Heart left ventricle (tissue), 16 donors: ENCODE measurements around the gene PTPRO. TPM values are rescaled to one million over a fixed set of nuclear protein-coding genes. Genes with fewer than 3 reads are reported as not detected.

Experiments
- ATAC-seq, 4 donors: fragments of 200-7000 bp; cut with Tn5 transposase; one replicate each; pipeline ENCODE4 v1.9.1; 2020 to 2022; ENCODE audit warnings: moderate library complexity in 4 of 4, mild to moderate bottlenecking in 3 of 4, moderate number of reproducible peaks in 1 of 4
- DNase-seq, 5 donors: peaks; one replicate each; pipeline ENCODE4 v3.0.0-alpha.2; 2020
- H3K27ac ChIP-seq, 12 donors: fragments of 200-600 bp; sonication (generic) in 4 of 12; one replicate each; pipeline versions ENCODE4 v1.5.0 to v1.8.0; 2016 to 2022; ENCODE audit warnings: mild to moderate bottlenecking in 2 of 12
- H3K27me3 ChIP-seq, 9 donors: fragments of 200-600 bp; sonication (generic) in 2 of 9; one replicate each; pipeline versions ENCODE4 v1.5.1 to v1.8.0; 2016 to 2022; ENCODE audit warnings: mild to moderate bottlenecking in 3 of 9
- H3K36me3 ChIP-seq, 9 donors: fragments of 200-600 bp; sonication (generic) in 2 of 9; one replicate each; pipeline versions ENCODE4 v1.5.0 to v1.8.0; 2018 to 2022; ENCODE audit warnings: mild to moderate bottlenecking in 2 of 9
- H3K4me1 ChIP-seq, 12 donors: fragments of 200-600 bp; sonication (generic) in 4 of 12; one replicate each; pipeline versions ENCODE4 v1.5.0 to v1.8.0; 2016 to 2022; ENCODE audit warnings: mild to moderate bottlenecking in 3 of 12
- H3K4me3 ChIP-seq, 12 donors: fragments of 200-600 bp; sonication (generic) in 4 of 12; one replicate each; pipeline versions ENCODE4 v1.5.0 to v1.8.0; 2017 to 2022; ENCODE audit warnings: mild to moderate bottlenecking in 9 of 12, moderate library complexity in 4 of 12
- H3K9me3 ChIP-seq, 12 donors: fragments of 200-600 bp; sonication (generic) in 4 of 12; one replicate each; pipeline versions ENCODE4 v1.5.0 to v1.8.0; 2016 to 2022; ENCODE audit warnings: mild to moderate bottlenecking in 1 of 12
- POLR2A ChIP-seq, 2 donors: fragments of 450-650 bp; IDR thresholded peaks; one replicate each; pipeline ENCODE4 v1.6.1; 2017; ENCODE audit warnings: antibody characterized with exemption in 2 of 2, mild to moderate bottlenecking in 2 of 2, moderate library complexity in 2 of 2
- WGBS, 4 donors: extraction: QIAGEN DNeasy Blood & Tissue Kit in 2 of 4; methylation state at CpG; one replicate each; pipeline versions ENCODE4 v1.1.5 to v1.1.7; 2013 to 2018; 5-methylcytosine and 5-hydroxymethylcytosine counted together
- intact Hi-C, 10 donors: fragments of 100-400 bp; cut with DNase I; formaldehyde crosslinking; loops; one replicate each; pipeline versions ENCODE4 v1.11.1 to v1.14.2; 2022
- polyA plus RNA-seq, 2 donors: library from polyadenylated mRNA; stranded (reverse); fragments of 200-250 nt; gene quantifications; one replicate each; pipeline ENCODE4 v1.2.3, GENCODE V29; 2013
- total RNA-seq, 9 donors: library from RNA; depleted of rRNA in 2 of 9; stranded (reverse); fragments of >200 nt in 2 of 9; fragmentation: NEBNext Ultra II Directional in 3 of 9; extraction: Animal tissue kit (Norgen Biotek cat#: 25700) in 3 of 9; gene quantifications; one replicate each; pipeline versions ENCODE4 v1.1.0 to v1.2.4, GENCODE V29; 2016 to 2023
- TF ChIP-seq, protein P1 (sequence below), 12 donors: fragments of 200-600 bp; sonication (generic) in 4 of 12; IDR thresholded peaks; one replicate each; pipeline versions ENCODE4 v1.5.0 to v1.8.0; 2018 to 2022; ENCODE audit warnings: antibody characterized with exemption in 12 of 12, mild to moderate bottlenecking in 5 of 12
- donor health status: ischemic (EF 13 %, LVEDD 7.1; RV severe dilation, severe dysfunction).
- donor health status: healthy with polysubstance abuse.
- donor health status: DM: no; HTN: yes; CAD: no.
- donor health status: DM: no; HTN: no; CAD: no.
- donor health status: ischemic (EF 25% LVEDD 6.9; RV normal size, moderate dysfunction).
- donor health status: ischemic (EF 25% LVEDD 5.7; RV mildly dilated, moderate dysfunction).
- donor health status: healthy.
- donor health status: DM: yes; HTN: yes; CAD: no.
- donor health status: ischemic (EF 35%, LVEDD 5.7; RV mildly dilated, moderate dysfunction).
- donor health status: nonischemic (EF 11% LVEDD 7.7; RV severe dilation, severe dysfunction).
- donor health status: DM: yes; HTN: yes; CAD: no.
- donor health status: PGD.
- donor health status: ischemic (EF 29% LVEDD 5.4; RV normal size, mild dysfunction).
- donor health status: nonischemic (EF 23%, LVEDD 6.1; RV moderate dilation, normal function).

The PTPRO gene
- total and polyA plus RNA-seq, 11 donors, result 0.20 to 9.3 (median 0.57) TPM

DNA sequence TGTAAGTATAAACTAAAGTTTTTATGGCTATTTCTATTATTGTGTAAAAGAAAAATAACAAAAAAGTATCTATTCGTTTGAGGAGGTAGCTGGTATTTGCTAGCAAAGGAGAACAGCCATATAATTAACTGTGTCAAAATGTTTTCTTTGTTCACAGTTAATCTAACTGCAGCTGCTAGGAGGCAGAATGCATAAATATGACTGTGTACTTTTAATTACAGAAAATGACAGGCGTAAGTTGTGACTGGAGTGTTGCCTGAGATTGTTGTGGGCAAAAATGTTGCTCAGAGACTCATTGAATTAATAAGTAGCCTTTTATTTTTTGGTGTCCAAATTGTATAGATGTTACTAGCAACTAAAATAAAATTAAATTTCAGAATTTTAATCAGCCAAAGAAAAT, 33.5 kb downstream of the PTPRO start:
- no peaks in the 10 kb centered on the region for H3K36me3 ChIP-seq
- H3K4me3 ChIP-seq, result no peak overlapping the region
- H3K9me3 ChIP-seq, result no peaks in the 10 kb centered on the region
- TF ChIP-seq, protein P1, sequence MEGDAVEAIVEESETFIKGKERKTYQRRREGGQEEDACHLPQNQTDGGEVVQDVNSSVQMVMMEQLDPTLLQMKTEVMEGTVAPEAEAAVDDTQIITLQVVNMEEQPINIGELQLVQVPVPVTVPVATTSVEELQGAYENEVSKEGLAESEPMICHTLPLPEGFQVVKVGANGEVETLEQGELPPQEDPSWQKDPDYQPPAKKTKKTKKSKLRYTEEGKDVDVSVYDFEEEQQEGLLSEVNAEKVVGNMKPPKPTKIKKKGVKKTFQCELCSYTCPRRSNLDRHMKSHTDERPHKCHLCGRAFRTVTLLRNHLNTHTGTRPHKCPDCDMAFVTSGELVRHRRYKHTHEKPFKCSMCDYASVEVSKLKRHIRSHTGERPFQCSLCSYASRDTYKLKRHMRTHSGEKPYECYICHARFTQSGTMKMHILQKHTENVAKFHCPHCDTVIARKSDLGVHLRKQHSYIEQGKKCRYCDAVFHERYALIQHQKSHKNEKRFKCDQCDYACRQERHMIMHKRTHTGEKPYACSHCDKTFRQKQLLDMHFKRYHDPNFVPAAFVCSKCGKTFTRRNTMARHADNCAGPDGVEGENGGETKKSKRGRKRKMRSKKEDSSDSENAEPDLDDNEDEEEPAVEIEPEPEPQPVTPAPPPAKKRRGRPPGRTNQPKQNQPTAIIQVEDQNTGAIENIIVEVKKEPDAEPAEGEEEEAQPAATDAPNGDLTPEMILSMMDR (IDR thresholded peaks at IDR 0.05), result no peak
- no peak for TF ChIP-seq POLR2A (IDR thresholded peaks at IDR 0.05)
- no peaks in the 10 kb centered on the region for H3K27me3 ChIP-seq
- WGBS, 4 donors, result 62 to 74% (median 73%) methylated on average over 2 of the region's 2 CpGs
- DNase-seq, result no peak
- peaks cover 0 to 3% (median 0%) of the 10 kb centered on the region in 12 donors for H3K4me1 ChIP-seq
- intact Hi-C loops, result no loop called here
- H3K27ac ChIP-seq, result no peak overlapping the region
- no peak for ATAC-seq

DNA sequence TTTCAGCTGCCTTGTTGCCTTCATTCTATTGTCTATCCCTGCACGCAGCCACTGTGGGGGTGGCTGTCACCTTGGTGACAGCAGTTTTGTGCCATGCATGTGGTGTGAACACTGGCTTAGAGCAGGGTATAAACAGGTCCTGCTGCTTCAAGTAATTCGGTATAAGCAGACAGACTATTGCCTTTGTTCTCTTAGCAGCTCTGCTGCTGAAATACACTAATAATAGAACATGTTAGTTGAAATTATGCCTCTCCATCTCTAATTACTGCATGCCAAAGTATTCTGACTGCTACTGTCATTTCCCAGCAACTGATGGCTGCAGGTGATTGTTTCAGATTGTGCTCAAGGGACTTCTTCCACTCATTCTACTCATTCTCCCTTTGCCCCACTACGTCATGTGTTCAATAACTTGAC, 34.6 kb downstream of the PTPRO start:
- intact Hi-C loops, result no loop called here

DNA sequence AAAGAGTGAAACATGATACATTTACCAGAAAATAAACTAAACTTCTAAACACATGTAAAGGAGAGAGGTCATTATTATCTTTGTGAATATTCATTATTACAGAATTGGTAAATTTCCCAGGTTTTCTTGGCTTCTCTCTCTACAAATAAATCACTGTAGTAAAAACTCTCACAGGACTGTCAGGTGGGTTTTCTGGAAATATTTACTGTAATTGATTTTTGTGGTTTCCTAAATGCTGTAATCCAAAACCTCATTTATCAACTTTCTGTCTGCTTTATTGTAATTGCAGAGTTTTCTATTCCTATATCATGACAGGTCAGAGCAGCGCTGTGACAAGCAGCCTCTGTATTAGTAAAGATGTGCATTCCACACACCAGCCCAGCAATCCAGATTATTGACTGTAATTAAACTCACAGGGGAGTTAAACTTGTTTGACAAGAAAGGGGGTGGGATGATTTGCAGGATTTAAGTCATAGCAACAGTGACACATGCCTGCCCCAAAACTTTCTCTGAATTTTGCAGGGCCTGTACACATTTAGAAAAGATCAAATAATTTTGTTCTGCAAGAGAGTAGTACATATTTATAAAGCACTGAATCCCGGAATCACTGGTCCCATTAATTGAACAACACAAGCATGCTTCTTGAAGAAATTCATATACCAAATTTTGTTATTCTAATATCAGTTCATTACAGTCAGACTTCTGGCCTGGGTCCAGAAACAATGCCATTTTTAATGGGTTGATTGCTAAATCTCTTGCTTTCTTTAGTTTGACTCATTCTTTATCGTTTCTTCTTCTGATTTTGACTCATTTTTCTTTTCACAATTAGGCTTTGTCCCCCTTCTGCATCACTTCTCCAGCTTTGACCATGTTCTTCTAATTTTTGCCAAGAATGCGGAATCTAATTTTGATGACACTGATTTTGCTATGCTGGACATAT, 42.2 kb downstream of the PTPRO start:
- Histone ChIP-seq H3K27me3 (peaks cover 0 to 4% (median 0%) of the 10 kb centered on the region in 9 donors), H3K36me3 (no peaks in the 10 kb centered on the region), H3K27ac (no peak overlapping the region), H3K9me3 (no peaks in the 10 kb centered on the region), H3K4me1 (no peaks in the 10 kb centered on the region), H3K4me3 (no peak overlapping the region)
- DNase-seq (no peak), ATAC-seq (no peak)
- intact Hi-C loops, result no loop called here
- TF ChIP-seq, protein P1 (IDR thresholded peaks at IDR 0.05), result no peak
- TF ChIP-seq POLR2A (IDR thresholded peaks at IDR 0.05), result no peak
- 62 to 70% (median 66%) methylated on average over 4 of the region's 4 CpGs for WGBS, 4 donors

More for the DNA sequence above, 34.6 kb downstream of the PTPRO start:
- Histone ChIP-seq H3K27ac (no peak overlapping the region), H3K27me3 (no peaks in the 10 kb centered on the region), H3K36me3 (no peaks in the 10 kb centered on the region), H3K4me3 (no peak overlapping the region), H3K9me3 (no peaks in the 10 kb centered on the region), H3K4me1 (no peaks in the 10 kb centered on the region)
- ATAC-seq (no peak), DNase-seq (no peak)
- TF ChIP-seq POLR2A (IDR thresholded peaks at IDR 0.05), result no peak
- TF ChIP-seq, protein P1 (IDR thresholded peaks at IDR 0.05), result no peak
- WGBS, 4 donors, result 61 to 74% (median 70%) methylated on average over 3 of the region's 3 CpGs

DNA sequence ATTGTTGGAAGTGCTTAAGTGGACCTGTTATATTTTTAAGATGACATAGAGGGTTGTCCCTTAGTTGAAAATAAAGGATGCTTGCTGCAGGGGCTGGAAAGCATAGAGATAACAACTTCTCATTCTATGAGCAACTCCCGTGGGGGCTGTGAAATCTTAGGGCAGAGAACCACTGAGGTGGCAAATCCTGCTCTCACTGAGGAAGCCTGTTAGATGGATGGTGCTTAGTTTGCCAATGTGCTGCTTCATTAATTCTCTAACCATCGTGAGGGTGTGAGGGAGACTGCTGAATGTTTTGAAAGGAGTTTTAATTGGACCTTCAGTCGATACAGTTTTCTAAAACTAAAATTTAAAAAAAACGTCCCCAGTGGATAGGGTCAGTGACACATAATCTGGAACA, 46.5 kb downstream of the PTPRO start:
- Histone ChIP-seq H3K36me3 (no peaks in the 10 kb centered on the region), H3K27ac (no peak overlapping the region), H3K27me3 (peaks cover 0 to 4% (median 0%) of the 10 kb centered on the region in 9 donors), H3K9me3 (no peaks in the 10 kb centered on the region), H3K4me3 (no peak overlapping the region), H3K4me1 (no peaks in the 10 kb centered on the region)
- WGBS, 4 donors, result 52 to 63% (median 55%) methylated on average over 4 of the region's 4 CpGs
- no peak for TF ChIP-seq POLR2A (IDR thresholded peaks at IDR 0.05)
- TF ChIP-seq, protein P1 (IDR thresholded peaks at IDR 0.05), result no peak
- no peak for ATAC-seq
- intact Hi-C loops, result no loop called here
- no peak for DNase-seq
